OCI-LY3 (cell line): Measurements from ENCODE around the gene EFL1.
A peak's percentile ranks its signal among the peaks of the same experiment; 100 is the strongest.

ENCODE experiments used
- H2AFZ ChIP-seq: fragments of 200-600, 300-600 bp; shearing (Covaris generic); 2 replicates; pipeline ENCODE4 v1.6.0; 2014; ENCODE audit warnings: antibody characterized with exemption, low read depth, low read length
- H3K27ac ChIP-seq: fragments of 200-600, 300-600 bp; sonication (generic); 2 replicates; pipeline ENCODE4 v1.5.1; 2014; ENCODE audit warnings: mild to moderate bottlenecking, low read length, moderate library complexity, mixed read lengths
- H3K27me3 ChIP-seq: fragments of 200-600, 300-600 bp; sonication (generic); 2 replicates; pipeline ENCODE4 v1.6.1; 2014; ENCODE audit warnings: low read depth, low read length, mixed read lengths
- H3K36me3 ChIP-seq: fragments of 200-600, 300-600 bp; sonication (generic); replicated peaks from 2 replicates; pipeline ENCODE3; 2014; ENCODE audit warnings: low read depth, low read length, mixed read lengths
- H3K4me1 ChIP-seq: fragments of 300-600, 200-600 bp; sonication (generic); 2 replicates; pipeline ENCODE4 v1.6.1; 2014; ENCODE audit warnings: low read length, mixed read lengths
- H3K4me2 ChIP-seq: fragments of 200-600, 300-600 bp; sonication (generic); 2 replicates; pipeline ENCODE4 v1.6.1; 2014; ENCODE audit warnings: low read length, mixed read lengths
- H3K4me3 ChIP-seq: fragments of 300-600, 200-600 bp; sonication (generic); 2 replicates; pipeline ENCODE4 v1.5.1; 2014; ENCODE audit warnings: antibody characterized with exemption, mild to moderate bottlenecking, low read length, moderate library complexity
- H3K79me2 ChIP-seq: fragments of 300-600, 200-600 bp; shearing (Covaris generic); 2 replicates; pipeline ENCODE4 v1.6.1; 2014; ENCODE audit warnings: mild to moderate bottlenecking, low read length, mixed read lengths
- H3K9ac ChIP-seq: fragments of 300-600, 200-600 bp; shearing (Covaris generic); 2 replicates; pipeline ENCODE4 v1.6.0; 2014; ENCODE audit warnings: mild to moderate bottlenecking, low read length, moderate library complexity
- H3K9me3 ChIP-seq: fragments of 200-600, 300-600 bp; shearing (Covaris generic); 2 replicates; pipeline ENCODE4 v1.6.1; 2014; ENCODE audit warnings: low read length, mixed read lengths; ENCODE audit not compliant: insufficient read depth
- H4K20me1 ChIP-seq: fragments of 200-600, 300-600 bp; sonication (generic); 2 replicates; pipeline ENCODE4 v1.6.1; 2016; ENCODE audit warnings: low read length, mixed read lengths; ENCODE audit not compliant: insufficient read depth
- EZH2phosphoT487 ChIP-seq: fragments of 200-600 bp; shearing (Covaris generic); IDR thresholded peaks from 2 replicates; pipeline ENCODE4 v1.6.1; 2018; ENCODE audit warnings: antibody characterized with exemption, mixed run types, low read depth
- TF ChIP-seq, protein P1 (sequence below): fragments of 200-600, 300-600 bp; sonication (generic); IDR thresholded peaks from 2 replicates; pipeline ENCODE4 v1.5.1; 2014; ENCODE audit warnings: antibody characterized with exemption, low read length, low read depth

Gene EFL1

DNA sequence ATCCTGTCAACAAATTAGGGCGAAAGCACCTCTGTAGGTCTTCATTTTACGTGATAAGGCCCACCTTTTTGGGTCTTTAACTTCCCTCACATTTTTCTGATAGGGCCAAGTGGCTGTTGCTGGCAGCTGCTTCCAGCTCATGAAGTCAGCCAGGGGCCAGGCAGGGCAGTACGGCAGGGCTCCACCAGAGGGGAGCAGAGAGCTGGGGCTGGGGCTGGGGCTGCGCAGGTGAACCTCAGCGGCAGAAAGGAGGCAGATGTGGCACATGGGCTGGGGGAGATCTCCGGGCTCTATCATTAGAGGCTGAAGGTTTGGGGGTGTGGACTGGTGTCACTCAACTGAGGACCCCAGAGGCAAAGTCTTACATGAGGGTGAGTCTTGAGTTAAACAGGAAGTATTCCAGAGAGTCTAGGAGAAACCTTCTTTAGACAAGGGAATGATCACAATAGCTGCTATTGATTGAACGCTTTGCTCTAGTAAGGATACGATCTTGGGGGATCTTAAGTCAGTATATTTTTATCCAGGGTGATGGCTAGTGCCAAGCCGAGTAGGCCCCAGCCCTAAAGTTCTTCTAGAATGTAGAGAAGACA lies 153.9 kb downstream of the EFL1 start:
- H3K36me3 ChIP-seq = no peaks in the 10 kb centered on the region
- H2AFZ ChIP-seq = 0 out of 2 replicates have a peak overlapping the region, but pooled peaks have one; percentile 24
- no peaks in the 10 kb centered on the region for H3K79me2 ChIP-seq
- H3K27ac ChIP-seq = no peak overlapping the region
- H3K4me1 ChIP-seq = no peaks in the 10 kb centered on the region
- no peaks in the 10 kb centered on the region for H3K9me3 ChIP-seq
- H3K27me3 ChIP-seq = peaks cover 3% of the 10 kb centered on the region; the same call in 1 of the 2 replicates
- no peak overlapping the region for H3K9ac ChIP-seq
- H4K20me1 ChIP-seq = no peaks in the 10 kb centered on the region
- H3K4me3 ChIP-seq = no peak overlapping the region
- TF ChIP-seq EZH2phosphoT487 = no peak
- TF ChIP-seq, protein P1, sequence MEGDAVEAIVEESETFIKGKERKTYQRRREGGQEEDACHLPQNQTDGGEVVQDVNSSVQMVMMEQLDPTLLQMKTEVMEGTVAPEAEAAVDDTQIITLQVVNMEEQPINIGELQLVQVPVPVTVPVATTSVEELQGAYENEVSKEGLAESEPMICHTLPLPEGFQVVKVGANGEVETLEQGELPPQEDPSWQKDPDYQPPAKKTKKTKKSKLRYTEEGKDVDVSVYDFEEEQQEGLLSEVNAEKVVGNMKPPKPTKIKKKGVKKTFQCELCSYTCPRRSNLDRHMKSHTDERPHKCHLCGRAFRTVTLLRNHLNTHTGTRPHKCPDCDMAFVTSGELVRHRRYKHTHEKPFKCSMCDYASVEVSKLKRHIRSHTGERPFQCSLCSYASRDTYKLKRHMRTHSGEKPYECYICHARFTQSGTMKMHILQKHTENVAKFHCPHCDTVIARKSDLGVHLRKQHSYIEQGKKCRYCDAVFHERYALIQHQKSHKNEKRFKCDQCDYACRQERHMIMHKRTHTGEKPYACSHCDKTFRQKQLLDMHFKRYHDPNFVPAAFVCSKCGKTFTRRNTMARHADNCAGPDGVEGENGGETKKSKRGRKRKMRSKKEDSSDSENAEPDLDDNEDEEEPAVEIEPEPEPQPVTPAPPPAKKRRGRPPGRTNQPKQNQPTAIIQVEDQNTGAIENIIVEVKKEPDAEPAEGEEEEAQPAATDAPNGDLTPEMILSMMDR = peak; percentile 94
- peak overlapping the region; percentile 35; the same call in 1 of the 2 replicates for H3K4me2 ChIP-seq

DNA sequence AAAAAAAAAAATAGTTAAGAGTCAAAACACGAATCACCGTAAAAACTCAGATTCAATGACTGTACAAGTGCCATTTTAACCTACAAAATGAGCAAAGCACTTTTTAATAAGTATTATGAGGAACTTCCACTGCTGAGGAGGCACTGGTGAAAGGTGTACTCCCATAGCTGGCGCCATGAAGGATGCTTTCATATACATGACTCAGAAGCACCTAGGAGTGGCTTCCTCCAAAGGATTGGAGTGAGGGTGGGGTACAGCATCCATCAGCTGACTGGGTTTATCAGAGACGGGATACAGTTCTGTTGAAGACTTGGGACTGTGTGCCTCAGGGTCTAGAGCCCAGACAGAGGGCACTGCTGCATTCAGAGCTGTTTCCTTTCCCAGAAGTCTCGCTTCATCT lies 155.9 kb downstream of the EFL1 start:
- Histone ChIP-seq H3K4me3 (no peak overlapping the region), H3K4me1 (no peaks in the 10 kb centered on the region), H4K20me1 (no peaks in the 10 kb centered on the region), H2AFZ (no peak overlapping the region), H3K27ac (no peak overlapping the region), H3K79me2 (no peaks in the 10 kb centered on the region), H3K9ac (no peak overlapping the region), H3K36me3 (no peaks in the 10 kb centered on the region), H3K9me3 (no peaks in the 10 kb centered on the region), H3K27me3 (peaks cover 3% of the 10 kb centered on the region; the same call in 1 of the 2 replicates), H3K4me2 (no peak overlapping the region)
- no peak for TF ChIP-seq EZH2phosphoT487
- TF ChIP-seq, protein P1 = no peak

DNA sequence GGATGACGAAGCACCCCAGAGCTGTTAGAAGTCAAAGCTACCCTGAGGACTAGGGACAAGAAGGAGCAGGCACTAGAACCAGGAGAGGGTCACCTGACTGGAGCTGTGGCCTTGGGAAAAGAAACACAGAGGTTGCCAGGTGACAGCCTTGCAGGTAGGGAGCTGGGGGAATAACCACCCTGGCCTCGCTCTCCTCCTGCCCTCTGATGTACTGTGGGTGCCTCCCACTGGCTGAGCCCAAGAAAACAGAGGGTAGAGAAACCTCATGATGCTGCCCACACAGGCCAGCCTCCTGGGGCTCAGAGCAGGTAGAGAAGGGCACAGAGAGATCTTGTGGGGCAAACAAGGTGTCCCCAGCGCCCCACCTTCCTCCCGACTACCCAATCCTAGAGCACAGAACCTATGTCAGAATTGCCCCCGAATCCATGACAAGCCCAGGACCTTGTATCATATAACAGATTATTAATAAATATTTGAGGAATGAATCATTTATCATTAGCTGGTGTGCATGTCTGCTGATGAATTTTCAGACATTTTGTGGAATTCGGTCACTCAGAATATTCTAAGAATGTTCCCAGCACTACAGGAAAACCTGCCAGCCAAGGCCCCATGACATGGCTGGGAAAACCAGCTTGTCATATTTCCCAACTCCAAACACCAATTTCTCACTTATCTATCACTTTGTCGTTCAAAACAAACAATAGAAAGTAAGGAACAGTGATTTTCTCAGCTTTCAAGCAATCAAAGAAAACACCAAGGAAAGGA lies 156.9 kb downstream of the EFL1 start:
- no peaks in the 10 kb centered on the region for H4K20me1 ChIP-seq
- H3K4me2 ChIP-seq = no peak overlapping the region
- H3K9ac ChIP-seq = no peak overlapping the region
- H3K36me3 ChIP-seq = no peaks in the 10 kb centered on the region
- H3K9me3 ChIP-seq = no peaks in the 10 kb centered on the region
- H3K4me1 ChIP-seq = no peaks in the 10 kb centered on the region
- H3K27me3 ChIP-seq = peaks cover 3% of the 10 kb centered on the region; the same call in 1 of the 2 replicates
- TF ChIP-seq, protein P1 = no peak
- TF ChIP-seq EZH2phosphoT487 = no peak
- no peak overlapping the region for H3K4me3 ChIP-seq
- H3K27ac ChIP-seq = no peak overlapping the region
- no peak overlapping the region for H2AFZ ChIP-seq
- no peaks in the 10 kb centered on the region for H3K79me2 ChIP-seq

DNA sequence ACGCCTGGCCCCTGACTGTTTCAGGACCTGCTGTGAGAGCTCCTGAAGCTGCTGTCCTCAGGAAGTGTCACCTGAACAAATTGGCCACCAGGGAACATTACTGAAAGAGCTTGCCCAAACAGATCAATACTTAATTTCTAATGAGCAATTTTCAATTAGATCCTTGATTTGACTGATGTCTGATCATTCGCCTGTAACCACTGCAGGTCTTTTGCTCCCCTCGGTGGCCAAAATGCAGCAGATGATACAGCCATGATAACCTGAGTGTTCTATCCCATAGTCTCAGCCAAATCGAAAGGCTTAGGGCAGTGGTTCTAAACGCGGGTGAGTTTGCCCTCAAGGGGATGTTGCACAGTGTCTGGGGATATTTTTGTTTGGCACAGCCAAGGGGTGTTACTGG lies 159.1 kb downstream of the EFL1 start:
- H3K4me3 ChIP-seq = no peak overlapping the region
- peaks cover 6% of the 10 kb centered on the region; the same call in 1 of the 2 replicates for H3K27me3 ChIP-seq
- H3K9me3 ChIP-seq = no peaks in the 10 kb centered on the region
- TF ChIP-seq, protein P1 = peak; percentile 19; the same call in 1 of the 2 replicates
- TF ChIP-seq EZH2phosphoT487 = no peak
- H4K20me1 ChIP-seq = no peaks in the 10 kb centered on the region
- H3K4me1 ChIP-seq = no peaks in the 10 kb centered on the region
- no peak overlapping the region for H3K27ac ChIP-seq
- H3K36me3 ChIP-seq = no peaks in the 10 kb centered on the region
- H3K9ac ChIP-seq = no peak overlapping the region
- no peak overlapping the region for H2AFZ ChIP-seq
- H3K79me2 ChIP-seq = no peaks in the 10 kb centered on the region
- no peak overlapping the region for H3K4me2 ChIP-seq
